Measurements from ENCODE around the gene SLC11A1.

Gene SLC11A1

GRCh38 chr2:218364196-218364595 lies 17.9 kb upstream of the SLC11A1 start:
- DNase-seq (ENCODE audit: low read depth): no peak
- no peak overlapping the region for H3K4me3 ChIP-seq (ENCODE audit: low read depth, low read length)

GRCh38 chr2:218366621-218367414 lies 15.3 kb upstream of the SLC11A1 start:
- no peak for DNase-seq (ENCODE audit: low read depth)
- peak overlapping the region; percentile 48 for H3K4me3 ChIP-seq (ENCODE audit: low read depth, low read length)

- peak overlapping the region; percentile 48 for H3K4me3 ChIP-seq (ENCODE audit: low read depth, low read length)
- no peak for DNase-seq (ENCODE audit: low read depth)
These were observed 14.5 kb upstream of the SLC11A1 start for GRCh38 chr2:218367415-218368149.

GRCh38 chr2:218368150-218368528 lies 13.9 kb upstream of the SLC11A1 start:
- H3K4me3 ChIP-seq (ENCODE audit: low read depth, low read length): peak overlapping the region; percentile 48
- DNase-seq (ENCODE audit: low read depth): no peak

GRCh38 chr2:218368621-218369153 lies 13.4 kb upstream of the SLC11A1 start:
- DNase-seq (ENCODE audit: low read depth): no peak
- no peak overlapping the region for H3K4me3 ChIP-seq (ENCODE audit: low read depth, low read length)

- no peak for DNase-seq (ENCODE audit: low read depth)
- no peak overlapping the region for H3K4me3 ChIP-seq (ENCODE audit: low read depth, low read length)
These were observed 12.7 kb upstream of the SLC11A1 start for GRCh38 chr2:218369330-218369729.

- no peak overlapping the region for H3K4me3 ChIP-seq (ENCODE audit: low read depth, low read length)
- DNase-seq (ENCODE audit: low read depth): peak; percentile 49
These were observed 11.5 kb upstream of the SLC11A1 start for GRCh38 chr2:218370410-218371063.

- DNase-seq (ENCODE audit: low read depth): no peak
- H3K4me3 ChIP-seq (ENCODE audit: low read depth, low read length): no peak overlapping the region
These were observed 10.1 kb upstream of the SLC11A1 start for GRCh38 chr2:218371983-218372350.

GRCh38 chr2:218374795-218375194 lies 7.3 kb upstream of the SLC11A1 start:
- DNase-seq (ENCODE audit: low read depth): no peak
- H3K4me3 ChIP-seq (ENCODE audit: low read depth, low read length): no peak overlapping the region

GRCh38 chr2:218375212-218375611 lies 6.9 kb upstream of the SLC11A1 start:
- no peak overlapping the region for H3K4me3 ChIP-seq (ENCODE audit: low read depth, low read length)
- no peak for DNase-seq (ENCODE audit: low read depth)

GRCh38 chr2:218378053-218378452 lies 4.0 kb upstream of the SLC11A1 start:
- no peak for DNase-seq (ENCODE audit: low read depth)
- H3K4me3 ChIP-seq (ENCODE audit: low read depth, low read length): no peak overlapping the region

GRCh38 chr2:218382785-218383184 lies 712 bp downstream of the SLC11A1 start:
- no peak overlapping the region for H3K4me3 ChIP-seq (ENCODE audit: low read depth, low read length)
- DNase-seq (ENCODE audit: low read depth): no peak

- no peak overlapping the region for H3K4me3 ChIP-seq (ENCODE audit: low read depth, low read length)
- no peak for DNase-seq (ENCODE audit: low read depth)
These were observed 1.9 kb downstream of the SLC11A1 start for GRCh38 chr2:218383892-218384519.

- no peak for DNase-seq (ENCODE audit: low read depth)
- H3K4me3 ChIP-seq (ENCODE audit: low read depth, low read length): no peak overlapping the region
These were observed 2.9 kb downstream of the SLC11A1 start for GRCh38 chr2:218384975-218385374.

- DNase-seq (ENCODE audit: low read depth): no peak
- H3K4me3 ChIP-seq (ENCODE audit: low read depth, low read length): no peak overlapping the region
These were observed 4.7 kb downstream of the SLC11A1 start for GRCh38 chr2:218386505-218387368.

GRCh38 chr2:218387369-218388194 lies 5.5 kb downstream of the SLC11A1 start:
- no peak for DNase-seq (ENCODE audit: low read depth)
- peak overlapping the region; percentile 35 for H3K4me3 ChIP-seq (ENCODE audit: low read depth, low read length)

GRCh38 chr2:218389333-218390150 lies 7.5 kb downstream of the SLC11A1 start:
- no peak overlapping the region for H3K4me3 ChIP-seq (ENCODE audit: low read depth, low read length)
- DNase-seq (ENCODE audit: low read depth): no peak

All from skeletal muscle cell (primary cell).